MM.1S (cell line): ENCODE measurements around the gene PSTPIP1.

ENCODE experiments used
- EZH2 ChIP-seq: fragments of 300-600 bp; sonication (generic); optimal IDR thresholded peaks from 2 replicates; pipeline ENCODE3; 2017; ENCODE audit warnings: low read depth, mild to moderate bottlenecking, antibody characterized with exemption, low read length, mixed read lengths
- EZH2phosphoT487 ChIP-seq: fragments of 300-600 bp; sonication (generic); IDR thresholded peaks from 2 replicates; pipeline ENCODE4 v1.6.1; 2018; ENCODE audit warnings: antibody characterized with exemption, low read length
- TF ChIP-seq, protein P1 (sequence below): fragments of 300-600 bp; sonication (generic); IDR thresholded peaks from 2 replicates; pipeline ENCODE4 v1.5.1; 2016; ENCODE audit warnings: antibody characterized with exemption, low read length, mixed read lengths

DNA sequence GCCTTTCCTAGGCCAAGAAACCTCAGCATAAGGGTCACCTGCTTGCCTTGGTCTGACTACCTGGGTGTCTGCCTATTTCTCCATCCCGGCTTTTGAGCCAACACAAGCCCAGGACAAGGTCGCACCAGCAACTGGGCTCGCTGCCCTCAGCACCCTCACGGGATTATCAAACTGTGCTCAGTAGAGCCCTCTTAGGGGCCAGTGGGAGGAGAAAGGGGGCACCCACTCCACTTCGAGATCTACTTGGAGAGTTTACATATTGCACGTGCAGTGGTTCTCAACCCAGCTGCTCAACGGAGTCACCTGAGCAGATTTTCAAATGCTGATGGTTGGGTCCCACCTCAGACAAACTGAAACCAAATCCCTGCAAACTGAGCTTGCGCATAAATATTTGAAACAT, 44.9 kb downstream of the PSTPIP1 start:
- TF ChIP-seq, protein P1, sequence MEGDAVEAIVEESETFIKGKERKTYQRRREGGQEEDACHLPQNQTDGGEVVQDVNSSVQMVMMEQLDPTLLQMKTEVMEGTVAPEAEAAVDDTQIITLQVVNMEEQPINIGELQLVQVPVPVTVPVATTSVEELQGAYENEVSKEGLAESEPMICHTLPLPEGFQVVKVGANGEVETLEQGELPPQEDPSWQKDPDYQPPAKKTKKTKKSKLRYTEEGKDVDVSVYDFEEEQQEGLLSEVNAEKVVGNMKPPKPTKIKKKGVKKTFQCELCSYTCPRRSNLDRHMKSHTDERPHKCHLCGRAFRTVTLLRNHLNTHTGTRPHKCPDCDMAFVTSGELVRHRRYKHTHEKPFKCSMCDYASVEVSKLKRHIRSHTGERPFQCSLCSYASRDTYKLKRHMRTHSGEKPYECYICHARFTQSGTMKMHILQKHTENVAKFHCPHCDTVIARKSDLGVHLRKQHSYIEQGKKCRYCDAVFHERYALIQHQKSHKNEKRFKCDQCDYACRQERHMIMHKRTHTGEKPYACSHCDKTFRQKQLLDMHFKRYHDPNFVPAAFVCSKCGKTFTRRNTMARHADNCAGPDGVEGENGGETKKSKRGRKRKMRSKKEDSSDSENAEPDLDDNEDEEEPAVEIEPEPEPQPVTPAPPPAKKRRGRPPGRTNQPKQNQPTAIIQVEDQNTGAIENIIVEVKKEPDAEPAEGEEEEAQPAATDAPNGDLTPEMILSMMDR, result no peak
- no peak for TF ChIP-seq EZH2phosphoT487
- TF ChIP-seq EZH2, result no peak
